Prostate gland (tissue), 2 donors: Measurements from ENCODE around the gene LRRC3B.

Experiments
- POLR2A ChIP-seq: fragments of 450-650 bp; IDR thresholded peaks from one replicate; pipeline ENCODE4 v1.6.1; 2016; ENCODE audit warnings: antibody characterized with exemption, mild to moderate bottlenecking
- TF ChIP-seq, protein P1 (sequence below), 4 experiments: fragments of 200-600 bp in 2 of 4; fragments of 450-650 bp in 2 of 4; sonication (generic) in 2 of 4; IDR thresholded peaks; 1 replicate in 3 of 4; 2 replicates in 1 of 4; pipeline ENCODE4 v1.5.1; 2016 to 2019; ENCODE audit warnings: antibody characterized with exemption in 4 of 4, mild to moderate bottlenecking in 2 of 4, moderate library complexity in 2 of 4

- no peak for TF ChIP-seq POLR2A
- TF ChIP-seq, protein P1, sequence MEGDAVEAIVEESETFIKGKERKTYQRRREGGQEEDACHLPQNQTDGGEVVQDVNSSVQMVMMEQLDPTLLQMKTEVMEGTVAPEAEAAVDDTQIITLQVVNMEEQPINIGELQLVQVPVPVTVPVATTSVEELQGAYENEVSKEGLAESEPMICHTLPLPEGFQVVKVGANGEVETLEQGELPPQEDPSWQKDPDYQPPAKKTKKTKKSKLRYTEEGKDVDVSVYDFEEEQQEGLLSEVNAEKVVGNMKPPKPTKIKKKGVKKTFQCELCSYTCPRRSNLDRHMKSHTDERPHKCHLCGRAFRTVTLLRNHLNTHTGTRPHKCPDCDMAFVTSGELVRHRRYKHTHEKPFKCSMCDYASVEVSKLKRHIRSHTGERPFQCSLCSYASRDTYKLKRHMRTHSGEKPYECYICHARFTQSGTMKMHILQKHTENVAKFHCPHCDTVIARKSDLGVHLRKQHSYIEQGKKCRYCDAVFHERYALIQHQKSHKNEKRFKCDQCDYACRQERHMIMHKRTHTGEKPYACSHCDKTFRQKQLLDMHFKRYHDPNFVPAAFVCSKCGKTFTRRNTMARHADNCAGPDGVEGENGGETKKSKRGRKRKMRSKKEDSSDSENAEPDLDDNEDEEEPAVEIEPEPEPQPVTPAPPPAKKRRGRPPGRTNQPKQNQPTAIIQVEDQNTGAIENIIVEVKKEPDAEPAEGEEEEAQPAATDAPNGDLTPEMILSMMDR (IDR thresholded peaks at IDR 0.05), result no peak
These were observed 12.0 kb downstream of the LRRC3B start for GRCh38 chr3:26634601-26635000.
